Right forelimb (tissue), 1 donor: ENCODE data around the gene ATP8A2.
"Not testable (repeated sequence)": the region's sequence is repeated elsewhere in the genome, so short reads cannot be mapped to it uniquely, and the experiment has no call there.

ENCODE experiments used
- DNase-seq: peaks from one replicate; pipeline ENCODE4 v3.0.0-alpha.2; 2018

The ATP8A2 gene

GRCh38 chr13:25570185-25570584, 198.4 kb downstream of the ATP8A2 start:
- DNase-seq: no peak

GRCh38 chr13:25571237-25571636, 199.5 kb downstream of the ATP8A2 start:
- DNase-seq: no peak

GRCh38 chr13:25572171-25572570, 200.4 kb downstream of the ATP8A2 start:
- not testable (repeated sequence) for DNase-seq

GRCh38 chr13:25574437-25575411, 202.9 kb downstream of the ATP8A2 start:
- DNase-seq: peak; percentile 89

GRCh38 chr13:25575562-25575961, 203.8 kb downstream of the ATP8A2 start:
- DNase-seq: no peak

- no peak for DNase-seq
These were observed 206.8 kb downstream of the ATP8A2 start for GRCh38 chr13:25578526-25578925.

GRCh38 chr13:25579221-25579620, 207.4 kb downstream of the ATP8A2 start:
- DNase-seq: no peak

GRCh38 chr13:25581351-25581750, 209.6 kb downstream of the ATP8A2 start:
- DNase-seq: no peak

GRCh38 chr13:25584087-25584486, 212.3 kb downstream of the ATP8A2 start:
- no peak for DNase-seq

- no peak for DNase-seq
These were observed 213.2 kb downstream of the ATP8A2 start for GRCh38 chr13:25585000-25585399.

- no peak for DNase-seq
These were observed 215.7 kb downstream of the ATP8A2 start for GRCh38 chr13:25587326-25587980.

- no peak for DNase-seq
These were observed 216.7 kb downstream of the ATP8A2 start for GRCh38 chr13:25588336-25589060.

- no peak for DNase-seq
These were observed 226.6 kb downstream of the ATP8A2 start for GRCh38 chr13:25598421-25598820.

- DNase-seq: no peak
These were observed 230.4 kb downstream of the ATP8A2 start for GRCh38 chr13:25602176-25602575.

- no peak for DNase-seq
These were observed 232.3 kb downstream of the ATP8A2 start for GRCh38 chr13:25604106-25604505.

- DNase-seq: no peak
These were observed 235.3 kb downstream of the ATP8A2 start for GRCh38 chr13:25607096-25607495.

- no peak for DNase-seq
These were observed 236.4 kb downstream of the ATP8A2 start for GRCh38 chr13:25608181-25608580.

GRCh38 chr13:25616674-25617073, 244.9 kb downstream of the ATP8A2 start:
- no peak for DNase-seq

- no peak for DNase-seq
These were observed 248.1 kb downstream of the ATP8A2 start for GRCh38 chr13:25619897-25620296.

GRCh38 chr13:25625414-25625813, 253.6 kb downstream of the ATP8A2 start:
- DNase-seq: no peak

GRCh38 chr13:25630329-25630900, 258.6 kb downstream of the ATP8A2 start:
- no peak for DNase-seq

- no peak for DNase-seq
These were observed 260.6 kb downstream of the ATP8A2 start for GRCh38 chr13:25632166-25632888.
